ENCODE measurements around the gene TMEM147.
A peak's percentile ranks its signal among the peaks of the same experiment; 100 is the strongest.

Gene TMEM147, protein sequence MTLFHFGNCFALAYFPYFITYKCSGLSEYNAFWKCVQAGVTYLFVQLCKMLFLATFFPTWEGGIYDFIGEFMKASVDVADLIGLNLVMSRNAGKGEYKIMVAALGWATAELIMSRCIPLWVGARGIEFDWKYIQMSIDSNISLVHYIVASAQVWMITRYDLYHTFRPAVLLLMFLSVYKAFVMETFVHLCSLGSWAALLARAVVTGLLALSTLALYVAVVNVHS

DNA sequence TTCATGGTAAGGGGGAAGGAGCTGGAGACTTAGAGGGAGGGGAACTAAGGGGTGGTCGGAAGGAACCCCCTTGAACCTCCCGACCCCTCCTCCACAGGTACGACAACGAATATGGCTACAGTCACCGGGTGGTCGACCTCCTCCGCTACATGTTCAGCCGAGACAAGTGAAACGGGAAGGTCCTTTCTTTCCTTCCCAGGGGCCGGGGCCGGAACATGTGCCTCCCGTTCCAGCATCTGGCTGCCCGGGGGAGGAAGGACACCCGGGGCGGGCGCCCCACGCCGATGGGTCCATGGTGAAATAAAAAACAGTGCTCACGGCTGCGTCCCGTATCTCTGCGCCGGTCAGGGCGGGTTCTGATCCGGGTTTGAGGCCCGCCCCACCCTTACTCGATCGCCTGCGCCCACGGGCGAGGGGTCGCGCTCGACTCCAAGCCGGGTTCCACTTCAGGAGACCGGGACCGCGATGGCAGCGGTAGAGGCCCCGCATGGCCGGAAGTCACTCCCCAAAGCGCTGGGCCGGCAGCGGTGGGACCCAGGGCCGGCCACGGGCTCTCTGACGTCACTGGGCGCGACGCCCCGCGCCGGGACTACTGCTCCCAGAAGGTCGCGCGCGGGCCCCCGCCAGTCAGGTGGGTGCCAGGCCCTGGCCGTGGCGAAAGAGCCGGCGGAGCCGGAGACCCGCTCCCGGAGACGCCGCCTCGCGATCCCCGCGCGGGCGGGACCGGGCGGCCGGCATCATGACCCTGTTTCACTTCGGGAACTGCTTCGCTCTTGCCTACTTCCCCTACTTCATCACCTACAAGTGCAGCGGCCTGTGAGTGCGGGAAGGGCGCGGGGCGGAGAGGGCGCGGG lies at the start of gene TMEM147:
TSS of gene TMEM147 (plus strand) at position 626 of the 854 bp plus-strand sequence. CDS start at position 740, 114 bp downstream.
- DNase-seq, result peak; percentile 86 to 91

DNA sequence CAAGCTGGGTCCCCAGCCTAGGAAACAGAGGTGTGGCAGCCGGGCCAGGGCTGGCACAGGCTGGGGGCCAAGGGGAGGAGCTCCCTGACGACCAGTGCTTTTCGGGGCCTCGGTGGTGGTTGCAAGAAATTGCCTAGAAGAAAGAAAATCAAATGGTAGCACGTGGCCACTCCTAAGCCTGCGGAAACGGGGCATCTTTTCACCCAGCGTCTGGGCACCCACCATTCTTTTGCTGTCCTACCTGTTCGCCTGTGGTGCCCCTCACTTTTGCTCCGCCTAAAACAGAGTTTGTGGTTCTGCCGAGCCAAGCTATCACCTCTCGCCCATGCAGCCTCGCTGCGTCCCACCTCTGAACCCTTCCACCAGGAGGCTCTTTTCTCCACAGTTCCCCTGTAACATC lies 48.0 kb upstream of the TMEM147 start:
- no peak for DNase-seq

DNA sequence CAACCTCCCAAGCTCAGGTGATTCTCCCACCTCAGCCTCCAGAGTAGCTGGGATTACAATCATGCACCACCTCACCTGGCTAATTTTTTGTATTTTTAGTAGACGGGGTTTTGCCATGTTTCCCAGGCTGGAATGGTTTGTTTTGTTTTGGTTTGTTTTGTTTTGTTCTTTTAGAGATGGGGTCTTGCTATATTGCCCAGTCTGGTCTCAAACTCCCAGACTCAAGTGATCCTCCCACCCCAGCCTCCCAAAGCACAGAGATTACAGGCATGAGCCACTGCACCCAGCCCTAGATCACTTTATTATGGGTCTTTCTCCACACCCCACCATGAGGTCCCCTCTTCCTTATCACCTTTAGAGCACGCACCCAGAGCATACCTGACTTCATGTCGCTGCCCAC lies 47.2 kb upstream of the TMEM147 start:
- no peak for DNase-seq

DNA sequence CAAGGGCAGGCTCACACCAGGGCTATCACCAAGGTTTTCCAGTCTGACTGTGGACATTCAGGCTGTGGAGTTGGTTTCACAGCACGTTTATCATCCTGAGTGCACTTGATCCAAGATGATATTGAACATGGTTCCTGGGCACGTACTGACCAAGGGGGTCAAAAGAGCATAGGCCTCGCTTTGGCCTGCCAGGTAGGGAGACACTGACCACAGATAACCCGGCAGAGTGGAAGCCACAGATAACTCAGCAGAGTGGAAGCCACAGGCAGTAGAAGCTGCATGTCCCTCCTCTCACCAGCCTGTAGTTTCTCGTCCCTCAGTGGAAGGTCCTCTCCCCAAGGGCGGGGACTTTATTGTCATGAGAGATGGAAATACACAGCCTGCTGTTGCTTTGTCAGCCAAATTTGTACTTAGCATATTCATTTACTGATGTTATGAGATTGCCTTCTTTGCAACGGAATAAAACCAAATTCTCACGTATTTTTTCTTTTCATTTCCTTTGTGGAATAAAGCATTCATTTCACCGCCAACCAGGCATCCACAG lies 46.4 kb upstream of the TMEM147 start:
- DNase-seq, result no peak

DNA sequence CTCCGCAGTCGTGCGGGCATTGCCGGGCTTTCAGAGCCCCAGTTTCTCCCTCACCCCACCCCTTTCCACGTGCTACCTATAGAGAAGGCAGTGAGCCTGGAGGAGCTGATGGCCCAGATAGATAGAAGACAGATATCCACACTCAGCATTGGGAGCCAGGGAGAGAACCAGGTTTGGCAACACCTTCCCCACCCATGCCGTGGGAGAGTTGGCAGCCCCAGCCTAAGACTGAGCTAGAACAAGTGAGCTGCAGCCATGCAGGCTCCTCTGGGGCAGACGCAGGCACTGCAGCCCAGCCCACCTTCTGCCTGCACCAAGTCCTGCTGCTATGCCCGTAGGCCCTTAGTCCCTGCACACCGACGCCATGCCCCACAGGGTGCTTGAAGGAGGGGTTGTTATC lies 44.8 kb upstream of the TMEM147 start:
- no peak for DNase-seq

DNA sequence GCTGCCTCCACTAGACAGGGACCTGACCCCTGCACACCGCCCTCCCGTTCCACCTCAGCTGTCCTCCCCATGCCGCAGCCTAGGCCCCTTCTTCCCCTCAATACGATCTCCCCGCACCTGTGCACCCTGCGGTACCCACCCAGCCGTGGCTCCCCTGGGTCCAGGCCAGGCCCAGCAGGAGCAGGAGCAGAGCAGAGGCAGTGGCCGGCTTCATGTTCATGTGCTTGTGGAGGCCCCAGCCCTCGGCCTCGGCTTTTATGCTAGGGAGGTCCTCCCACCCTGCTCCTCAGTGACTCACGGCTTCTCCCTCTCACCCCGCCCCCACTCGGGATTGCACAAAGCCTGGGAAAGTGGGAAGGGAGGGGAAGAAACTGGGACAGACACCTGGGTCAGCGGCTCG lies 43.7 kb upstream of the TMEM147 start:
- no peak for DNase-seq

DNA sequence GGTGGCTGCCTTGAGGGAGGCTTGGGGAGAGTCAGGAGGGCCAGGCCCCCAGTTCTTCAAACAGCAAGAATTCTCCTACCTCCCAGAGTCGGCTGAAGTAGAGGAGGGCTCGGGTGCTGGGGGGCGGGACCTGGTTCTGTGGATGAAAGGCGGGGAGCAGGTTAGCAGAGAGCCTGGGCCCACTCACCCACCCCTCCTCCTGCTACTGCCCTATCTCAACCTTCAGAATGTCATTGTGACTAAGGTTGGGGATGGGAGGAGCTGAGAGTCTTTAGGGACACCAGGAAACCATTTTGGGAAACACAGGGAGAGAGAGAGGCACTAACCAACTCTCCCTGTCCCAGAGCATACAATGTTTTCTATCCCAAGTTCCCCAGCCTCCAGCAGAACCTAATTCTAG lies 42.7 kb upstream of the TMEM147 start:
- no peak for DNase-seq

DNA sequence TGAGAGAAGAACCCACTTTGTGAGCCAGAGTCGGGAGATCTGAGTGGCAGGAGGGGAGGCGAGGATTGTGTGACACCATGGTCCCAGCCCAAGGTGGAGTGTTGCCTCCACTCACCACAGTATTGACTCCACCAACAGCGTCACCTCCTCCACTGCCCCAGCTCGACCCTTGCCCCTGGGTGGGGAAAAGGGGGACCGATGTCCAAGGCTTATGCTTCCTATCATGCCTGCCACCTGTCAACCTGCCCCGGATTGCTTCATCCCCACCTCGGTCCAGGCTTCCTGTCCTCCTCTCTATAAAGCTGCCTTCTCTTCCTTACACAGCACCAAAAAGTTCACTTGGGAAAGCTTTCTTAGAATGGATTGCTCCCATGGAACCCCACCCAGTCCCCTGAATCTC lies 39.4 kb upstream of the TMEM147 start:
- no peak for DNase-seq

DNA sequence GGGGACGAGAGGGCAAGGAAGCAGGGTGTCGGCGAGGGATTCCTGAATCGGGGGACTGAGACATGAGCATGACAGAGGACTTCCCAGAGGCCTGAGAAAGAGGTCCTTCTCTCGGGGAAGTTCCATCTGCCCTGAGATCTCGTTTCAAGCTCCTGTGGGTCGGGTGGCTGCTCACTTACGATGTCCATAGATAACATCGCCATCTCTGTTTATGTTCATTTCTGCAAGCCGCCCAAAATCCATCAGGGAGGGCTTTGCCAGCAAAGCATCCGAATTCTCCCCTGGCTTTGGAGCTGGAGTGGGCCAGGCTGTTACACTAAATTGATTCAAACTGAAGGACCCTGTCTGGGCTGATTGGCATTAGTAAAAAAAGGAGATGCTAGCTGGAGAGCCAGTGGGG lies 37.9 kb upstream of the TMEM147 start:
- no peak for DNase-seq

DNA sequence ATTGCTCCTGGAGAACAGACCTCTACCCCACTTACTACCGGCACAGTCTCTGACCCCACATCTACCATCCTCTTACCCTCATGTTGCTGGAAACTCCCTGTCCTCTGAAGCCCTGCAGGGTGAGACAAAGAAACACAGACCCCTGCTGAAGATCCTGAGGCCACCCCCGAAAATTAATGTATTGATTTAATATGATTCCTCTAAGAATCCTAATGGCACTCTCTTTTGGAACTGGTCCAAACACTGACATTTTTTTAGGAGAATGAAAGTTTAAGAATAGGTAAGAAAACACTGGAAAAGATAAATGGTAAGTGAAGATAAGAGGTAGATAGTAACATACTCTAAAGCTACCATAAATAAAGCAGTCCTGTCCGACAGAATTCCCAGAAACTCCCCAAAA lies 37.3 kb upstream of the TMEM147 start:
- DNase-seq, result no peak

DNA sequence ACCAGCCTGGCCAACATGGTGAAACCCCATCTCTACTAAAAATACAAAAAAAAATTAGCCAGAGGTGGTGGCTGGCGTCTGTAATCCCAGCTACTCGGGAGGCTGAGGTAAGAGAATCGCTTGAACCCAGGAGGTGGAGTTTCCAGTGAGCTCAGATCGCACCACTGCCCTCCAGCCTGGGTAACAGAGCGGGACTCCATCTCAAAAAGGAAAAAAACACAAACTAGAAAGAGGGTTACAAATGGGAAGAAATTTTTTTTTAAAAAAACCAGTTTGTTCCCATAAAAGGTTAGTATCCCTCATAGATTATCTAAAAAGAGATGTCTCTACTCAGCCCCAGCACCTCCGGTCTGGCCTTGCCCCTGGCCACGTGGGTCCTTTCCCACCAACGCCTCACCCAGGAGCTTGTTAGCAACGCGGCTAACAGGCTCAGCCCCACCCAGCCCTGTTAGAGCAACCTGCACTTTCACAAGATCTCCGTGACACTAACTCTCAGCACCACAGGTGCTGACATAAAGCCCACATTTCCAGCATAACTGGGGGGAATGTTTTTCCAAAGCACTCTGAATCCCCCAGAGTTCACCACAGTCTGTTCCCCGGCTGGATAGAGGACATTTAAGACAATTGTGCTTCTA lies 36.3 kb upstream of the TMEM147 start:
- no peak for DNase-seq

DNA sequence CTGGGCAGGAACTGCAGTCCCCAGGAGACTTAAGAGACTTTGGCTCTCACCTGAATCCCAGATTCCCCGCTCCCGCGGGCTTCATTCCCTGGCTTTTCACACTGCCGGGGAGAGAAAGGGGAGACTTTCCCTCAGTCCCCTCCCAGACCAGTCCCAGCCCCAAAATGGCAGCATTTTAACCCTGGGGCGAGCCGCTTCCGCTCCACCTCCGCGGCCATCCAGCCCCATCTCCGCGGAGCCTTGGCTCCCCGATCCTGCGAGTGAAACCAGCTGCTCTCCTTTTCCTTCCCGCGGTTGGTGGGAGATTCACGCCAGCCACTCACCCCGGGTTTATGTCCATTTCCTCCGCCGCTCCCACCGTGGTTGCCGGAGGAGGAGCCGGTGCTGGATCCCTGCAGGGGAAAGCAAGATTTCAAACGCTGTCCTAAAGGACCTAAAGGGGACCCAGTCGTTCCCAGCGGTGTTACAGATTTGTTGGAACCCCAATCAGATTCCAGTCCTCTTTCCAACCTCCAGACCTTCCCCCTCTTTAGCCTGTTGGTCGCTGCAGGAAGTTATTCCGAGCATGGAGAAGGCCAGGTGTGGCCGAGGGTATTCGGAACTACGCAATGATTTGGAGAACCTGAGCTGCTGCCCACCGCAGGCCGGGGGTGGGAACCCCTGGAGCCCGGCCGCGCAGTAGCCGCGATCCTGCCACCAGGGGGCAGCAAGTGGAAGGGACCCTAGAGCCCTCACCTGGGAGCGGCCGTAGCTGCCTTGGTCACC lies 35.4 kb upstream of the TMEM147 start:
- DNase-seq, result peak; percentile 13 to 46

DNA sequence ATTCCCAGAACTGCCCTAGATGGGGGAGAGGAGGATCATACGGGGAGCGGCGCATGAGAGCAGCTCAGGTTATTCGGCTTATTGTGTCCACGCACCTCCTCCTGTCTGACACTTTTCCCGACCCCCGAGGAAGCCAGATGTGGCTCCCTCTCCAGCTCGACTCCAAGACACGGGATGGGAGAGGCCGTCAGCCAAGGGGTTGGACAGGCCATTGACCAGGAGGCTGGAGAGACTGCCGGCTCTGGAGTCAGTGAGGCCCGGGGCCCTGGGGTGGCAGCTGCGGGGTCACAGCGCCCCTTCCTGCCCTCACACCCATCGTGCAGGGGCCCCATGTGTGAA lies 34.8 kb upstream of the TMEM147 start:
- no peak for DNase-seq

DNA sequence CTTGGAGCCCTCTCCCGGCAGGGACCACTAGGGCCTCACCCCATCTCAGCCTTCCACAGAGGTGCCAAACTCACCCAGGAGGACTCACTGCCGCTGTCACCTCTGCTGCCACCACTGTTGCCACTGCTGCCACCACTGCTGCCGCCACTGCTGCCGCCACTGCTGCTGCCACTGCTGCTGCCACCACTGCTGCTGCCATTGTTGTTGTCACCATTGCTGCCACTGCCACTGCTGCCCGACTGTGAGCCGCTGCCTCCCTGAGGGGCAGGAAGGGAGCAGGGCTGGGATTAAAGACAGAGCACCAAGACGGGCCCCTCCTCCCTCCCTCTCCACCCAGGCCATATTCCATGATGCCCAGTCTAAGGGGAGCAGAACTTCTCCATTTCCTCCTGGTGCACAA lies 34.1 kb upstream of the TMEM147 start:
- no peak for DNase-seq

DNA sequence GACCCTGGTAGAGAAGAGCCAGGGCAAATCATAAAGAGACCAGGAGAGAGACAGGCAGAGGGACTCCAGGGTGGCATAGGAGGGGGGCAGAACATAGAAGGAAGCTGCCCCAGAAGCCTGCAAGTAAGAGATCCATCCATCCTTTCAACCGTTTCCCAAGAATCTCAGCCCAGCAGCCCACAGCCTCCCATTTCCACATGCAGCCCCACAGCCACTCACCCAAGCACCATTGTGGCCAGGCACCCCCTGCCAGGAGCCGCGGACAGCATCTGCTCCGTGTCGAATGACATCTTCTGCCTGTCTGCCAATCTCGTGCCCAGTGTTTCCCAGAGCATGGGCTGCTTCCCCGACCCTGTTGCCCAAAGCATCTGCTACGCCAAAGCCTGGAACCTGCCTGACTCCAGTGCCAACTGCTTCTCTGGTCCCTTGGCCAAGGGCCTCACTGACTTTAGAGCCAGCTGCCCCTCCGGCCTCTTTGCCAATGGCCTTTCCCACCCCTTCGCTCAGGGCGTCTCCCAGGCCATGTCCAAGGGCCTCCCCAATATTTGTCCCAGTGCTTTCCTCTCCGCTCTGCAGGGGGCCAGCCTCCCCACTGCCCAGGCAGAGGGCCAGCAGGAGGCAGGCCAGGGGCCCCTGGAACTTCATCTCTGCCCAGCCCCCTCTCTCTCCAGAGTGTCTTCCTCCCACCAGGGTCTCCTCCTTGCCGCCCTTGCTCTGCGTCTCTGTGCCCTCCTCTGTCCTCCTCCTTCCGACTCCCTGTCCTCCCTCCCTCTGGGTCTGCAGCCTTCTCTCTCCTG lies 32.4 kb upstream of the TMEM147 start:
- DNase-seq, result no peak

DNA sequence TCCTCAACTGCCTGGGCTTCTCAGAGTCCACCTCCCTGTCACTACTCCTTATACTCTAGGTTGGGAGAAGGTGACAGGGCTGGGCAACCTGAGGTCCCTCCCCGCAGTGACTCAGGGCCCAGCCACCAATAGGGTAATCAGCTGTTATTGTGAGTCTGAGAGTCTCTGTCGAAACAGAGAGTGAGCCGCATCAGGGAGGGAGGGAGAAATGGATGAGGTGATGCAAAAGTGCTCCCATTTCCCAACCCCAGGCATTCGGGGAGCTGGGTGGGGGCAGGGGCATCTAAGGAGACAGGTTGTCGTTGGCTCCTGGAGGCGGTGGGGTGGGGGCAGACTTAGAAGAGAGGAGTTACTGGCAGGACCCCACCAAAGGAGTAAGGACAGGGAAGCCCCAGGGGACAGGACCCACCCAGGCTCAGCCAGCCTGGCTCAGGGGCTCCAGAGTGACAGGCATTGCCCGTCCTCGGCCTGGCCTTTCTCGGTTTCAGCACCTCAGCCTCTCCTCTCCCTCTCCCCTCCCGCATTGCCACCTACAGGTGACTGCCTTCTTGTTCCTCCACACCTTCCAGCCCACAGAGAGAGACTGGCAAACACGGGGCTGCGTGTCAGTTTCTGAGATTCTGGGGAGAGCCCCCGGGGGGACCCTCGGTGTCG lies 31.7 kb upstream of the TMEM147 start, which contains the start of gene DMKN:
TSS of gene DMKN (minus strand) at position 22 of the 654 bp plus-strand sequence. CDS start 174 bp downstream, outside the sequence.
- no peak for DNase-seq

DNA sequence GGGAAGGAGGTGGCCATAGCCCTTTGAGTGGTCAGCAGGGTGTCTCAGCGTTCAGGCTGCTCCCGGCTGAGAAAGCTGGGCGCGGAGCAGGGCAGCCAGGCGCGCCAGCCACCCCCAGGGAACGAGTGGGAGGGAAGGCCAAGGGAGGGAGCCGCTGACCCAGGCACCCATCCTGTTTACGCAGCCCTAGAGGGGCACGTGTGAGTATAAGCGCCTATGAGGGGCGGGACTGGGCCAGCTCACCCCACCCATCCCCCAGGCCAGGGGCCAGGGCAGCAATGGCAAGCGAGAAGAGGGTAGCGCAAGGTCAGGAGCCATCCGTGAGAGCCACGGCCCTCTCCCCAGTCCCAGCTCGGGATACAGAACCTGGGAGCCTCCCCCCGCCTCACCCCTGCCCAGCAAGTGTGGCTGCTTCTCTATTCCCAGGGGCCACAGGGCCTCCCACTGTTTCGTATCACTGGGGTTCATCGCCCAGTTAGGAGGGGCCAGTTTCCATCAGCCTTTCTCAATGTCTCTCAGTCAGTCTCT lies 31.1 kb upstream of the TMEM147 start:
- DNase-seq, result no peak

DNA sequence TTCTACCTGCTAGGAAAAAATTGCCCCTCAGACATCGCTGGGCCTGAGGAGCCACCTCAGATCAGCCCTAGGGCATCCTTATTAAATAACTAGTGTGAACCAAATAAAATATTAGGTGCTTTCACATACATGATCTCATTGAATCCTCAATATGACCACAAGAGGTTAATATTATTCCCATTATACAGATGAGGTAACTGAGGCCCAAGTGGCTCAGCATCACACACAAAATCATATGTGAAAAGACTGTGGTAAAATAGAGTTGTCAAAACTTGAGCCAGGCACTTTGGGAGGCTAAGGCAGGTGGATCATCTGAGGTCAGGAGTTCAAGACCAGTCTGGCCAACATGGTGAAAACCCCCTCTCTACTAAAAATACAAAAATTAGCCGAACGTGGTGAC lies 29.1 kb upstream of the TMEM147 start:
- no peak for DNase-seq

DNA sequence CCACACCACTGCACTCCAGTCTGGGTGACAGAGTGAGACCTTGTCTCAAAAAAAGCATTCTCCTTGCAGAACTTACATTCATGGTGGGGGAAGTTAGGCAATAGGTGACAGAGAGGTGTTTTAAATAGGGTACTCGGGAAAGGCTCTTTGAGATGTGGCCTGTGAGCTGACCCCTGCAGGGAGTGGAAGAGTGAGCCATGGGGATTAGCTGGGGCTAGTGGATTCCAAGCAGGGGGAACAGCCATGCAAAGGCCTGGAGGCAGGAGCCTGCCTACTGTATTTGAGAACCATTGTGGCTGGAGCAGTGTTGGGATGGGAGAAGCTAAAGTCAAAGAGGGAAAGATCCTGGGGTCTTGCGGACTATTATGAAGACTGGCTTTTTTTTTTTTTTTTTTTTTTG lies 28.1 kb upstream of the TMEM147 start:
- DNase-seq, result no peak

DNA sequence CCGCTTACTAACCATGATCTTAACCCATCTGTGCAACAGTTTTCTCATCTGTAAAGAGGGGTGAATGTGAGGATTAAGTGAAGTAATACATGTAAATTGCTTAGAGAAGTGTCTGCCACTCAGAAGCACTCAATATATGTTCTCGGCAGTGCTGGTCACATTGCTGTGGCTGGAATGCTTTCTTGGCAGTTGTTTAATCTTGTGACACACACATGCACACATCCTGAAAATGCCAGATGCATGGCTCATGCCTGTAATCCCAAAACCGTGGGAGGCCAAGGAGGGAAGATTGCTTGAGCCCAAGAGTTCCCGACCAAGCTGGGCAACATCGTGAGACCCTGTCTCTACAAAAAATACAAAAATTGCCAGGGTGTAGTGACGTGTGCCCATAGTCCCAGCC lies 27.1 kb upstream of the TMEM147 start:
- no peak for DNase-seq

DNA sequence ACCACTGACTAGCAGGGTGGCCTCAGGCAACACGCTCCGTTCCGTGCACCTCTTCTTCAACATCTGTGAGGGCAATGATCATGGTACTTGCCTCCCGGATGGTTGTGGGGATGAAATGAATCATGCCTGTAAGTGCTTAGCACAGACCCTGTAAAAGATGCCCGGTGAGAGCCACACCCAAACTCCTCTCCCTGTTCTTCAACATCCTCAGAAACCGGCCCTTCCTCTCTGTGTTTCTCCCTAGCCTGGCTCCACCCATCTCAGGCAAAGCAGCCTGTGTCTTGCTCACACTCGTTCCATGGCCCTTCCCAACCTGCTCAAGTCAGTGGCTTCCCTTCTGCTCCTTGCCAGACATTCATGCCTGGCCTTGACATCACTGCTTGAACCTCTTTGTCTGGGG lies 26.1 kb upstream of the TMEM147 start:
- no peak for DNase-seq

Data from NCI-H2081 (cell line).